A549 (cell line): ENCODE data around the gene VIL1.

ENCODE experiments used
- CEBPB ChIP-seq, 2 experiments: fragments of >200 bp in 1 of 2; sonication (Bioruptor Twin) in 1 of 2; formaldehyde crosslinking in 1 of 2; IDR thresholded peaks; 2 replicates each; pipeline ENCODE4 v1.6.1; 2012 to 2016
- KDM1A ChIP-seq: fragments of 200-600 bp; sonication (generic); IDR thresholded peaks from 2 replicates; pipeline ENCODE4 v1.6.1; 2016; ENCODE audit warnings: low read depth, mild to moderate bottlenecking
- MAX ChIP-seq: IDR thresholded peaks from 2 replicates; pipeline ENCODE4 v1.6.1; 2012
- MYC ChIP-seq: IDR thresholded peaks from 2 replicates; pipeline ENCODE4 v1.6.1; 2012; ENCODE audit warnings: mild to moderate bottlenecking, inconsistent platforms, low read length, improper control_type of control experiment, borderline replicate concordance
- NR3C1 ChIP-seq: fragments of >200 bp; sonication (Bioruptor Twin); formaldehyde crosslinking; IDR thresholded peaks from 3 replicates; pipeline ENCODE4 v1.6.1; 2017
- PBX3 ChIP-seq: IDR thresholded peaks from 2 replicates; pipeline ENCODE4 v1.6.1; 2012
- POLR2A ChIP-seq: IDR thresholded peaks from 2 replicates; pipeline ENCODE4 v1.6.1; 2012; ENCODE audit warnings: mild to moderate bottlenecking, low read length
- REST ChIP-seq: fragments of 200-600 bp; sonication (generic); IDR thresholded peaks from 2 replicates; pipeline ENCODE4 v1.6.1; 2016; ENCODE audit warnings: antibody characterized with exemption, mild to moderate bottlenecking, moderate library complexity
- RFX5 ChIP-seq: fragments of 450-650 bp; IDR thresholded peaks from 2 replicates; pipeline ENCODE4 v1.7.1; 2014; ENCODE audit warnings: antibody characterized with exemption, mild to moderate bottlenecking, moderate library complexity
- SMC3 ChIP-seq: fragments of >200 bp; sonication (Bioruptor Twin); formaldehyde crosslinking; IDR thresholded peaks from 3 replicates; pipeline ENCODE4 v1.6.1; 2018; ENCODE audit warnings: inconsistent platforms
- TF ChIP-seq, protein P1 (sequence below): fragments of >200 bp; sonication (Bioruptor Twin); formaldehyde crosslinking; IDR thresholded peaks from 3 replicates; pipeline ENCODE4 v1.5.1; 2016

- TF ChIP-seq REST (no peak), MAX (no peak), NR3C1 (no peak), PBX3 (no peak), POLR2A (no peak), MYC (no peak), CEBPB (IDR thresholded peaks at IDR 0.05) (no peak), RFX5 (no peak), SMC3 (no peak), KDM1A (no peak)
- TF ChIP-seq, protein P1, sequence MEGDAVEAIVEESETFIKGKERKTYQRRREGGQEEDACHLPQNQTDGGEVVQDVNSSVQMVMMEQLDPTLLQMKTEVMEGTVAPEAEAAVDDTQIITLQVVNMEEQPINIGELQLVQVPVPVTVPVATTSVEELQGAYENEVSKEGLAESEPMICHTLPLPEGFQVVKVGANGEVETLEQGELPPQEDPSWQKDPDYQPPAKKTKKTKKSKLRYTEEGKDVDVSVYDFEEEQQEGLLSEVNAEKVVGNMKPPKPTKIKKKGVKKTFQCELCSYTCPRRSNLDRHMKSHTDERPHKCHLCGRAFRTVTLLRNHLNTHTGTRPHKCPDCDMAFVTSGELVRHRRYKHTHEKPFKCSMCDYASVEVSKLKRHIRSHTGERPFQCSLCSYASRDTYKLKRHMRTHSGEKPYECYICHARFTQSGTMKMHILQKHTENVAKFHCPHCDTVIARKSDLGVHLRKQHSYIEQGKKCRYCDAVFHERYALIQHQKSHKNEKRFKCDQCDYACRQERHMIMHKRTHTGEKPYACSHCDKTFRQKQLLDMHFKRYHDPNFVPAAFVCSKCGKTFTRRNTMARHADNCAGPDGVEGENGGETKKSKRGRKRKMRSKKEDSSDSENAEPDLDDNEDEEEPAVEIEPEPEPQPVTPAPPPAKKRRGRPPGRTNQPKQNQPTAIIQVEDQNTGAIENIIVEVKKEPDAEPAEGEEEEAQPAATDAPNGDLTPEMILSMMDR = no peak
Observed at GRCh38 chr2:218392891-218393462, 25.9 kb upstream of the VIL1 start.
